CD4-positive, CD25-positive, alpha-beta regulatory T cell (primary cell): ENCODE results near the gene TCFL5. TPM values are rescaled to one million over a fixed set of nuclear protein-coding genes. Genes with fewer than 3 reads are reported as not detected.

Experiments
- ATAC-seq, 2 donors: fragments of 150-1000 bp; cut with Tn5 transposase; one replicate each; pipeline ENCODE4 v1.10.0; 2021; ENCODE audit warnings: low read depth in 2 of 2, moderate number of reproducible peaks in 2 of 2, moderate library complexity in 1 of 2
- DNase-seq, 3 donors: peaks; one replicate each; pipeline versions ENCODE4 v3.0.0 to v3.0.0-alpha.2; 2012 to 2022; ENCODE audit warnings: mixed read lengths in 1 of 3
- H3K27ac ChIP-seq: one replicate; pipeline ENCODE4 v1.7.0; 2013; ENCODE audit warnings: mild to moderate bottlenecking, low read length; ENCODE audit not compliant: insufficient read depth, poor library complexity, severe bottlenecking
- H3K27me3 ChIP-seq: one replicate; pipeline ENCODE4 v1.7.0; 2013; ENCODE audit warnings: low read length; ENCODE audit not compliant: control insufficient read depth, insufficient read depth
- H3K36me3 ChIP-seq: one replicate; pipeline ENCODE4 v1.7.0; 2013; ENCODE audit warnings: mild to moderate bottlenecking, low read length, moderate library complexity; ENCODE audit not compliant: control insufficient read depth, insufficient read depth
- H3K4me1 ChIP-seq: 2 replicates; pipeline ENCODE4 v1.7.0; 2013; ENCODE audit warnings: mild to moderate bottlenecking, low read length; ENCODE audit not compliant: insufficient read depth, control insufficient read depth, poor library complexity, severe bottlenecking
- H3K4me3 ChIP-seq: one replicate; pipeline ENCODE4 v1.7.0; 2013; ENCODE audit warnings: low read depth, mild to moderate bottlenecking, low read length, moderate library complexity
- H3K9me3 ChIP-seq, 2 experiments: 1 replicate in 1 of 2; 2 replicates in 1 of 2; pipeline ENCODE4 v1.7.0; 2013; ENCODE audit warnings: low read length in 2 of 2, mild to moderate bottlenecking in 1 of 2, moderate library complexity in 1 of 2; ENCODE audit not compliant: control insufficient read depth in 2 of 2
- H3K27ac Mint-ChIP-seq, 3 donors: one replicate each; pipeline ENCODE4 v1.8.0; 2020 to 2022; ENCODE audit warnings: mild to moderate bottlenecking in 3 of 3, mixed read lengths in 3 of 3, moderate library complexity in 2 of 3
- H3K27me3 Mint-ChIP-seq: one replicate; pipeline ENCODE4 v1.8.0; 2022; ENCODE audit warnings: mild to moderate bottlenecking, mixed read lengths
- H3K36me3 Mint-ChIP-seq: one replicate; pipeline ENCODE4 v1.8.0; 2020; ENCODE audit warnings: mixed read lengths
- H3K4me1 Mint-ChIP-seq, 4 donors: one replicate each; pipeline ENCODE4 v1.8.0; 2020 to 2022; ENCODE audit warnings: mixed read lengths in 4 of 4, mild to moderate bottlenecking in 1 of 4
- H3K4me3 Mint-ChIP-seq, 4 donors: one replicate each; pipeline ENCODE4 v1.8.0; 2020 to 2022; ENCODE audit warnings: mild to moderate bottlenecking in 4 of 4, mixed read lengths in 4 of 4, moderate library complexity in 3 of 4
- H3K9me3 Mint-ChIP-seq, 7 donors: one replicate each; pipeline ENCODE4 v1.8.0; 2020 to 2022; ENCODE audit warnings: mixed read lengths in 7 of 7, mild to moderate bottlenecking in 3 of 7, moderate library complexity in 2 of 7
- polyA plus RNA-seq, 4 donors: library from polyadenylated mRNA; unstranded; fragments of 300-500 nt; fragmentation: Illumina TruSeq; gene quantifications; one replicate each; pipeline ENCODE4 v1.2.3, GENCODE V29; 2021
- total RNA-seq: library from RNA; stranded (reverse); gene quantifications from one replicate; pipeline ENCODE4 v1.2.3, GENCODE V29; 2022

TCFL5 gene
- total and polyA plus RNA-seq, 5 donors from 2014 or later: 0.53 to 3.8 (median 1.2) TPM

DNA sequence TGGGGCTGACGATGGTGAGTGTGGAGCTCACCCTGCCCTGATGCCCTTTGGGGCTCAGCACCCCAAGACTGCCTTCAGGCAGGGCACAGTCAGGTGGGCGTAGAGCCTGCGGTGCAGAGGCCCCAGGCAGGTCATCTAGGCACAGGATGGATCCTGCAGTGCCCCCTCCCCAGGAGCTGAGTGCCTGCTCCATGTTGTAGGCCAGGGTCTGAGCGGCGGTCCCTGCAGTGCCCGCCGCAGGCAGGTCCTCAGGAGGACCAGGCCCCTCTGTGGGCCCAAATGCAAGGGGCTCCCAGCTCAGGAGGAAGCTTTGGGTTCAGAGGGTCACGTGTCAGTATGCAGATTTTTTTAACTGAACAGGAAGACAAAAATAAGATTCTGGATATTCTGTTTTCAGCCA, 62.6 kb downstream of the TCFL5 start:
- Mint-ChIP-seq H3K4me1 (peaks cover 0 to 38% (median 19%) of the 10 kb centered on the region in 4 donors), H3K27ac (no peak overlapping the region), H3K36me3 (peaks cover 23% of the 10 kb centered on the region), H3K27me3 (peaks cover 17% of the 10 kb centered on the region), H3K4me3 (peak overlapping the region in 1 of 4 donors; percentile 88), H3K9me3 (no peaks in the 10 kb centered on the region)
- Histone ChIP-seq H3K4me3 (no peak overlapping the region), H3K9me3 (no peaks in the 10 kb centered on the region), H3K36me3 (peaks cover 11% of the 10 kb centered on the region), H3K4me1 (peaks cover 33% of the 10 kb centered on the region), H3K27me3 (no peaks in the 10 kb centered on the region), H3K27ac (no peak overlapping the region)
- DNase-seq (no peak), ATAC-seq (no peak)

DNA sequence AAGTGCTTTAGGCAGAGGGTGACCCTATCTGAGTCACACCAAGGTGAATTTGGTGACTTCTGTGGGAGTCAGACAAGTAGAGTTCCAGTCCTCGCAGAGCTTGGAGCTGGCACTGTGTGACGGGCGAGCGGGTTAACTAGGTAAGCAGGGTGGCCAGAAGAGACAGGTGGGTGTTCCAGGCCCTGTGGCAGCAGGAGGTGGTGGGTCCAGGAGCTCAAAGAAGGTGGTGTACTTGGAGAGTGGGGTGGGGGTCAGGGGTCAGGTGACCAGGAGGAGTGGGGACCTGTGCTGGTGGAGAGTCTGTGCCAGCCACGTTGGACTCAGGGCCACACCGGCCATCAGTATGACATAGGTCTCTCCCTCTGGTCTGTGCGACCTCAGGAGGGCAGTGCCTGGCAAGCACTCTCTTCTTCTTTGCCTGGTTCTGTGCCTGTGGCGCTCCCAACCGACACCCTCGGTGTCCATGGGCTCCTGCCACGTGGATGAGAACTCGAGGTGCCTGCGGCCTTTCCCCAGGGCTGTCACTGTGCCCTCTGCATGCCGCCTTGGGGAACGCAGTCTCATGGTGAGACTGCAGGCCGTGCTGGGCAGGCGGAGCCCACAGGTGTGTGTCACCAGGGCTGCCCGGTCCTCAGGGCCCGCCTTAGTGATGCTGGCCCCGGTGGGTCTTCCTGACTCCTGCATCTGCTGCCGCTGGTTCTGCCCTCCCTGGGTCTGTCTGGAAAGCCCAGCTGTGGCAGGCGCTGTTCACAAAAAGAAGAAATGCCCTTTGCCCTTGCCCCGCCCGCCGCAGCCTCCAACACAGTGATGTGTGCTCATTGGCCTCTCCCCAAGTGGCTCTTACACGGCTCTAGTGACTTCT, 63.7 kb downstream of the TCFL5 start:
- DNase-seq: no peak
- ATAC-seq: no peak
- Mint-ChIP-seq H3K4me1 (peaks cover 0 to 43% (median 18%) of the 10 kb centered on the region in 4 donors), H3K4me3 (peak overlapping the region; percentile 79 to 88 (median 84)), H3K27me3 (peaks cover 14% of the 10 kb centered on the region), H3K36me3 (peaks cover 21% of the 10 kb centered on the region), H3K27ac (peak overlapping the region in 2 of 3 donors; percentile 36 to 42), H3K9me3 (no peaks in the 10 kb centered on the region)
- Histone ChIP-seq H3K9me3 (no peaks in the 10 kb centered on the region), H3K4me3 (no peak overlapping the region), H3K36me3 (peaks cover 11% of the 10 kb centered on the region), H3K4me1 (peaks cover 40% of the 10 kb centered on the region), H3K27ac (peak overlapping the region; percentile 23), H3K27me3 (no peaks in the 10 kb centered on the region)

DNA sequence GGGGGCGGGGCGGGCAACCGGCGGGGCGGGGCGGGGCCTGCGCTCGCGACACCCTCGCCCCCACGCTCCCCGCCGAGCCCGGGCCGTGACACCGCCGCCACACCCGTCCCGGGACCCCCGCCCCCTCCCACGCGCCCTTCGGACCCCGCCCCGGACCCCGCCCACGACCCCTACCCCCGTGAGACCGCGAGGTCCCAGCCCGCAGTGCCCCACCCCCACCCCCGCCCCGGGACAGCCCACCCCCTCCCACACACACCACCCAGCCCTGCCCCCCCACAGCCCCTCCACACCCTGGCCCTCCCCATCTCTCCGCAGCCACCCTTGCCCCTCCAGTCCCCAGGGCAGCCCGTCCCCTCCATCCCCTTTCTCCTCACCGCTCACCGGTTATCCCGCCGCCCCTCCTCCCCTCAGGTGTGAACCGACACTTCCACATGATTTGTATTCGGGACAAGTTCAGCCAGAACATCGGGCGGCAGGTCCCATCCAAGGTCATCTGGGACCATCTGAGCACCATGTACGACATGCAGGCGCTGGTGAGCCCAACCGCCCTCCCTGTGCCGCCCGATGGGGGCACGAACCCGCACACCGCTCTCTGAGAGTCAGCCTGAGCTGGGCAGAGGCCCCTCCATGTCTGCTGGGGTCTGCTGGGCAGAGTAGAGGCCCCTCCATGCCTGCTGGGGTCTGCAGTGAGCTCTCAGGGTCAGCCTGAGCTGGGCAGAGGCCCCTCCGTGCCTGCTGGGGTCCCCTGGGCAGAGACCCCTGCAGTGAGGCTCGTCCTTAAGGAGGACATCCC, 64.7 kb downstream of the TCFL5 start:
- H3K27ac Mint-ChIP-seq: peak overlapping the region in 2 of 3 donors; percentile 42 to 69
- peaks cover 14% of the 10 kb centered on the region for H3K27me3 Mint-ChIP-seq
- H3K4me1 Mint-ChIP-seq: peaks cover 0 to 52% (median 18%) of the 10 kb centered on the region in 4 donors
- H3K9me3 Mint-ChIP-seq: no peaks in the 10 kb centered on the region
- no peaks in the 10 kb centered on the region for H3K27me3 ChIP-seq
- H3K36me3 Mint-ChIP-seq: peaks cover 21% of the 10 kb centered on the region
- H3K27ac ChIP-seq: peak overlapping the region; percentile 89
- H3K4me1 ChIP-seq: peaks cover 42% of the 10 kb centered on the region
- peaks cover 11% of the 10 kb centered on the region for H3K36me3 ChIP-seq
- no peak overlapping the region for H3K4me3 ChIP-seq
- no peaks in the 10 kb centered on the region for H3K9me3 ChIP-seq
- DNase-seq (no peak), ATAC-seq (no peak)
- H3K4me3 Mint-ChIP-seq: peak overlapping the region; percentile 77 to 88 (median 84)

DNA sequence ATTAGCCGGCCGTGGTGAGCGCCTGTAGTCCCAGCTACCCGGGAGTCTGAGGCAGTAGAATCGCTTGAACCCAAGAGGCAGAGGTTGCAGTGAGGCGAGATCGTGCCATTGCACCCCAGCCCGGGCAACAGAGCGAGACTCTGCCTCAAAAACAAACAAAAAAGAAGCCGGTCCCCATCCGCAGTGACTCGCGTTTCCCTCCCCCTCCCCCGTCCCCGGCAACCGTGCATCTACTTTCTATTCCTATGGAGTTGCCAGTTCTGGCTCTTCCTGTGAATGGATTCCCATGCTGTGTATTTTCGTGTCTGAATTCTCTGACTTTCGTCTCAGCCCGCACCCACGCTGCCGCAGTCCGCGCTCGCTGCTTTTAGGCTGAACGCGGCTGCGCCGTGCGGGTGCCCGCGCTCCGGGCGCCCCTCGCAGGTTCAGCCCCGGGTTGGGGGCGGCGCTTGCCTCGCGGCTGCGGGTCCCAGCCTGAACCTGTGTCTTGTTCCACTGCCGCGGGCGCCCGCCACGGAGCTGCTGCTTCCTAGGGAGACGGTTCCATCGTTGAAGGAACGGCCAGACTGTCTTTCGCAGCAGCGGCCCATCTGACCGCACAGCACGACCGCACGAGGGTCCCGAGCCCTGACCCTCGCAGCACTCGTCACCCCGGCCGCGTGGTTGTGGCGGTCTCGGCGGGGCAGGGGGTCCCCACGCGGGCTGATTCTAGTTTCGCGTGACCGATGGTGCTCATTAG, 66.4 kb downstream of the TCFL5 start:
- peaks cover 21% of the 10 kb centered on the region for H3K27me3 Mint-ChIP-seq
- peak overlapping the region; percentile 95 to 98 (median 97) for H3K27ac Mint-ChIP-seq
- H3K4me1 ChIP-seq: peaks cover 46% of the 10 kb centered on the region
- peak; percentile 58 to 70 (median 67) for DNase-seq
- peaks cover 0 to 60% (median 24%) of the 10 kb centered on the region in 4 donors for H3K4me1 Mint-ChIP-seq
- no peaks in the 10 kb centered on the region for H3K9me3 Mint-ChIP-seq
- H3K27ac ChIP-seq: peak overlapping the region; percentile 89
- no peak for ATAC-seq
- peak overlapping the region; percentile 72 for H3K4me3 ChIP-seq
- no peaks in the 10 kb centered on the region for H3K9me3 ChIP-seq
- H3K4me3 Mint-ChIP-seq: peak overlapping the region; percentile 89 to 94 (median 92)
- H3K36me3 ChIP-seq: peaks cover 11% of the 10 kb centered on the region
- no peaks in the 10 kb centered on the region for H3K27me3 ChIP-seq
- H3K36me3 Mint-ChIP-seq: peaks cover 19% of the 10 kb centered on the region

DNA sequence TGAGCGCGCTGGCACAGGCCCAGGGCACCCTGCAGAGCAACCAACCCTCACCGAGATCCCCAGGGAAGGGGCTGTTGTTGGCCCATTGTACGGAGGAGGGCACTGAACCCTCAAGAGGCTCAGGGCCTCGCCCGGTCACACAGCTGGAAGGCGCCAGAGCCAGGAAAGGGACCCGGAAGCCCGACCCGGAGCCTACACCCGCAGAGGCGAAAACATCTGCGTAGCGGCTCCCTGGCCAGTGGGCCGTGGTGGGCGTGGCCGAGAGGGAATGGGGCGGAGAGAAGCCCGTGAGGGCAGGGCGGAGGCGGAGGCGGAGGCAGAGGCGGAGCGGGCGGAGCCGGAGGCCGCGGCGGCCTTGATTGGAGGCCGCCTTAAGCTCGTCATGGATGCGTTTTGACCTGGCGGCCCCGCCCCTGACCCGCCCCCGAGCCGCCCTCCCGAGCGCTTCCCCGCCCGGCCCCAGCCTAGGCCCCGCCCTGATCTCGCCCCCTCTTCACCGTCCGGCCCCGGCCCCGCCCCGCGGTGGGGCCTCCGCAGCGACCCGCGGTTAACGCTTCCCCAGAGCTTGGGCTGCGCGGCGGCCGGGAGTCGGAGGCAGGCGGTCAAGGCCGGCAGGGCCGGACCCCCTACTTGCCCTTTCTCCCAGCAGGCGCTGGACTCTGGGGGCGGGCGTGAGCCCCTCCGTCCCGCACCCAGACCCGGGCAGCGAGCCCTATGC, 67.5 kb downstream of the TCFL5 start:
- peaks cover 0 to 57% (median 24%) of the 10 kb centered on the region in 4 donors for H3K4me1 Mint-ChIP-seq
- H3K27ac ChIP-seq: peak overlapping the region; percentile 89
- H3K4me1 ChIP-seq: peaks cover 46% of the 10 kb centered on the region
- peak overlapping the region; percentile 89 to 94 (median 92) for H3K4me3 Mint-ChIP-seq
- DNase-seq (peak; percentile 91 to 97 (median 95)), ATAC-seq (peak; percentile 79 to 80)
- H3K27me3 Mint-ChIP-seq: peaks cover 21% of the 10 kb centered on the region
- no peaks in the 10 kb centered on the region for H3K9me3 ChIP-seq
- H3K36me3 ChIP-seq: peaks cover 7% of the 10 kb centered on the region
- no peaks in the 10 kb centered on the region for H3K27me3 ChIP-seq
- H3K9me3 Mint-ChIP-seq: no peaks in the 10 kb centered on the region
- peak overlapping the region; percentile 72 for H3K4me3 ChIP-seq
- peak overlapping the region; percentile 95 to 98 (median 97) for H3K27ac Mint-ChIP-seq
- H3K36me3 Mint-ChIP-seq: peaks cover 13% of the 10 kb centered on the region

DNA sequence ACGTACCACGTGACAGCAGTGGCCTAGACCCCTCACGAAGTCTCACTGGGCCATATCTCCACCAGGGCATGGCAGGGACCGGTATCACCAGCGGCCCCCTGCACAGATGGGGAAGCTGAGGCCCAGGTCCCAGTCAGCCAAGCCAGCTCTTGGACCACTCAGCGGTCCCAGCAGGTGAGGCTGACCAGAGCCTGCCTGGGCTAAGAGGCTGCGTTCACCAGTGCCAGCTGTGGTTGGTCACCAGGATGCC, 67.9 kb downstream of the TCFL5 start:
- Mint-ChIP-seq H3K4me1 (peaks cover 0 to 55% (median 24%) of the 10 kb centered on the region in 4 donors), H3K9me3 (no peaks in the 10 kb centered on the region), H3K27ac (peak overlapping the region; percentile 95 to 98 (median 96)), H3K27me3 (peaks cover 23% of the 10 kb centered on the region), H3K4me3 (peak overlapping the region; percentile 89 to 94 (median 92)), H3K36me3 (peaks cover 9% of the 10 kb centered on the region)
- DNase-seq: no peak
- Histone ChIP-seq H3K4me3 (peak overlapping the region; percentile 51), H3K4me1 (peaks cover 46% of the 10 kb centered on the region), H3K27ac (peak overlapping the region; percentile 89), H3K27me3 (no peaks in the 10 kb centered on the region), H3K36me3 (peaks cover 4% of the 10 kb centered on the region), H3K9me3 (no peaks in the 10 kb centered on the region)
- no peak for ATAC-seq
